ENCODE results near the gene DNAI4.

- TF ChIP-seq CTCF (IDR thresholded peaks at IDR 0.05): no peak
- no peak for TF ChIP-seq POLR2A (IDR thresholded peaks at IDR 0.05)
Observed at GRCh38 chr1:66920543-66920942, 4.1 kb downstream of the DNAI4 start.

Measured in esophagus squamous epithelium (tissue), 4 donors.